Iris pigment epithelial cell (primary cell): Measurements from ENCODE around the gene SRY.
"Not testable (repeated sequence)": the region's sequence is repeated elsewhere in the genome, so short reads cannot be mapped to it uniquely, and the experiment has no call there.

Source experiments
- DNase-seq: peaks from one replicate; pipeline ENCODE4 v3.0.0-alpha.2; 2011; ENCODE audit warnings: low read depth

Gene SRY

DNA sequence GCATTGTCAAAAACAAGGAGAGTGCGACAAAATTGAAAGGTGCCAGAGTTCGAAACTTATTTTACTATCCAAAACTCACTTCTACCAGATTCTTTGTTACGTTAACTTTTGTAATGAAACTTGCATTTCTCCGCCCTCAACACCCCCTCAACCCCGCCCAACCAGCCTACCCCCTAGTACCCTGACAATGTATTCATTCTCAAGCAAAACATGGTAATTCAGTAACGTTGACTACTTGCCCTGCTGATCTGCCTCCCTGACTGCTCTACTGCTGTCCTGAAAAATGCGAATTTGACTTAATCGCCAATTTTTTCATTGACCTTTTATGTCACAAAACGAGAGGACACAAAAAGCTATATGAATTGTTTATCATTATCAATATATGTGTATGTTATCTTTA lies at the start of gene SRY:
TSS of gene SRY (minus strand) at position 83 of the 400 bp plus-strand sequence. CDS start at position 4, 79 bp downstream.
- no peak for DNase-seq

DNA sequence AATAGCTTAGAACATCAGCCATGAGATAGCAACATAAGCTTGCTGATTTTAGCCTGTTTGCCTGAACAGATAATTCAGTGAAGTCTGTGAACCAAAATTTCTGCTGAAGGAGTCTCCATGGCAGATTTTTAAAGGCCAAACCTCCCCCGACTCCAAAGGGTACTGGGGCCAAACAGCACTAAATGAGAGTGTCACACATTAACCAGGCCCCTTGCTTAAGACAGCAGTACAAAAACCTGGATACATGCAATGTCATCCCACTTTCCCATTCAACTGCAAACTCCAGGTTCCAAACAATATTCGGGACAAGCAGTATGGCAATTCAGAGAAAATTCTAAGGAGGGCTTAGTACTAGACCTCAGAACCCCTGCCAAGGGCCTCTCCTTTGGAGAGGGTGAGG lies 49.6 kb upstream of the SRY start:
- DNase-seq, result no peak

DNA sequence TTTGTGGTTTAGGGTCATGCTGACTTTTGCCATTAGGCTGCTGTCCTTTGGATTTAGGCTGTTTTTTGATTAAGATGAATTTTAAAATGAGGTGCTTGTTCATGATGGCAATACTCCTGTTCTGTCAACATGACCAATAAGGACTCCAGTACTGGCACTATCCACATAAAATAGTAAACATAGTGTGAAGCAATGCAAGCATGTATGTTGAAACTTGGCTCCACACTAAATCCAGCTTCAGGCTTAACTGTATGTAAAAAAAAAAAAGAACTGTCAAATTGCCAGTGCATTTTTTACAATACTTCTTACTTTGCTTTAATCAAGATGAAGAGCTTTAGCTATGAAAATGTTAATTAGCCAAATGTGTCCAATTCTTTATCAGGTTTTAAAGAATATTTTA lies 47.7 kb upstream of the SRY start:
- DNase-seq, result no peak

DNA sequence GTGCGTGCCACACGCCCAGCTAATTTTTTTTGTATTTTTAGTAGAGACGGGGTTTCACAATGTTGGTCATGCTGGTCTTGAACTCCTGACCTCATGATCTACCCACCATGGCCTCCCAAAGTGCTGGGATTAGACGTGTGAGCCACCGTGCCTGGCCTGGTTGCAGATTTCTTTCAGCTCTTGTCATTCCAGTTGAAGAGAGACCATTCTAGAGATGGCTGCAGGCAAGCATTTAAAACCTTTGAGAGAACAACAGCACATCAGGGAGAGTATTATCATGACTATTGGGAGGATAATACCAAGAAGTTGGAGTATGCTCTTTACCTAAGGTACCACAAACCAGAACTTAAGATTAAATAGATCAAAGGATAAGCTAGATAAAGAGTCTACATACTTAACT lies 41.0 kb upstream of the SRY start:
- DNase-seq, result no peak

DNA sequence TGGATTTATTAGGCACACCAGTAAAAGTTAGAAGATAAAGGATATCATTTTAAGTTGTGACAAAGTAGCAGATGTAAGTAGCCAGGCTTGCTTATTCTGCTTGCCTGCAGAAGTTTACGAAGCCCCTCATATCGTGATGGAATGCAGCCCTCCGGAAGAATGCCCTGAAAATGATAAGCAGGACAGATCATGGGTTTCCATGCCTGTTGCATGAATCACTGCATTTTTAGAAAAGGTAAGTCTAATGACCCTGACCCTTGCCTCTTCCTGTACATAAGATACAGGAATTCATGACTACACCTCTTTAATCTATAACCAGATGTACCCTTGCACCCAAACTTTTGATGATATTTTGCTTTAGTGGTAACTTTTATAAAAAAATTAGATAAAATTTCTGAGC lies 37.0 kb upstream of the SRY start:
- DNase-seq, result no peak

DNA sequence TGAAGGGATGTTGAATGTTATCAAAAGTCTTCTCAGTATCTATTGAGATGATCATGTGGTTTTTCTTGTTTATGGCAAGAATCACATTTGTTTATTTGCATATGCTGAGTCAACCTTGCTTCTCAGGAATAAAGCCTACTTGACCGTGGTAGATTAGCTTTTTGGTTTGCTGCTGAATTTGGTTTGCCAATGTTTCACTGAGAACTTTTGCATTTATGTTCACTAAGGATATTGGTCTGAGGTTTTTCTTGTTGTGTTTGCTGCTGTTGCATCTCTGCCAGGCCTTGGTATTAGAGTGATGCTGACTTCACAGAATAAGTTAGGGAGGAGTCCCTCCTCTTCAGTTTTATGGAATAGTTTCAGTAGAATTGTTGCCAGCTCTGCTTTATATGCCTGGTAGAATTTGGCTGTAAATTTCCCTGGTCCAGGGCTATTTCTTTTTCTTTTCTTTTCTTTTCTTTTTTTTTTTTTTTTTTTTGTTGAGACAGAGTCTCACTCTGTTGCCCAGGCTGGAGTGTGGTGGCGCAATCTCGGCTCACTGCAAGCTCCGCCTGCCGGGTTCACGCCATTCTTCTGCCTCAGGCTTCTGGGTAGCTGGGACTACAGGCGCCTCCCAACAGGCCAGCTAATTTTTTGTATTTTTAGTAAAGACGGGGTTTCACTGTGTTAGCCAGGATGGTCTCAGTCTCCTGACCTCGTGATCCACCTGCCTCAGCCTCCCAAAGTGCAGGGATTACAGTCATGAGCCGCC lies 29.8 kb upstream of the SRY start:
- not testable (repeated sequence) for DNase-seq

DNA sequence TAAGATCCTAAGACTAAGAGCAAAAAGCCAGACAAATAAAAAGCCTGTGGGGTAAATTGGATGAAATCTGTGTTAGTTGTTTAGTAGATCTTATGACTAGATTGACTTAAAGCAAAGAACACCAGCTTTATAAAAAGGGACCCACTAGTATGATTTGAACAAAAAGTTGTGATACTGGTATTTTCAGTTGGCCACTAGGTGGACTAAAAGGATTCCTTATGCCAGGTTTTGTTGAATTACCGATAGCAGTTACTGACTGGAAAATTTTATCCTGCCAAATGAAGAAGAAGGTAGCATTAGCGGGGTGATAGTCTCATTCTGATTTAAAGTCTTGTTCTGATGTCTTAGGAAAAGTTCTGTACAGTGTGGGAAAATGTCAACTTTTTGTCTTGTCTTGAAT lies 12.8 kb upstream of the SRY start:
- no peak for DNase-seq

DNA sequence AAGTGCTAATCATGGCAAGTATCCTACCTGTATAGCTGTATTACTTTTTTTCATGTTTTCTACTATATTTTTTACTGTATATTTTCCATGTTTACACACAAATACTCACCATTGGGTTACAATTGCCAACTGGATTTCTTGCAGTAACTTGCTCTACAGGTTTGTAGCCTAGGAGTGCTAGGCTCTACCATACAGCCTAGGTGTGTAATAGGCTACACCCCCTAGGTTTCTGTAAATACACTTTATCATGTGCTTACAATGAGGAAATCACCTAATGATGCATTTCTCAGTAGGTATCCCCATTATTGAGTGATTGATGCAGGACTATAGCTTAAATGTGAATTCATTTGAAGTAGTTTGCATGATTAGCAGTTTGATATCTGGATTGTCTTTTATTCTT lies 10.5 kb upstream of the SRY start:
- DNase-seq, result no peak

DNA sequence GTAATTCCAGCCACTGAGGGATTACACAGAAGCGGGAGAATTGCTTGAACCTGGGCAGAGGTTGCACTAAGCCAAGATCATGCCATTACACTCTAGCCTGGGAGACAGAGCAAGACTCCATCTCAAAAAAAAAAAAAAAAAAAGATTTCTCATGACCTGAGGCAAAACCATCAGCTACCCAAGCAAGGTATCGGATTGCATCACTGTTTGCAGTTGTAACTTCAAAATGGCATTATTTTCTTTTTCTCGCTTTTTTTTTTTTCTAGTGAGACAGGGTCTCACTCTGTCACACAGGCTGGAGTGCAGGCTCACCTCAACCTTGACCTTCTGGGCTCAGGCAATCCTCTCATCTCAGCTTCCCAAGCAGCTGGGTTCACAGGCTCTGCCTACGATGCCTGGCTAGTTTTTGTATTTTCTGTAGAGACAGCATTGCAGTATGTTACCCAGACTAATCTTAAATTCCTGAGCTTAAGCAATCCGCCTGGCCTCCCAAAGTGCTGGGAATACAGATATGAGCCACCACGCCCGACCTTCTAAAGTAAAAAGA lies 9.6 kb upstream of the SRY start:
- DNase-seq, result no peak

DNA sequence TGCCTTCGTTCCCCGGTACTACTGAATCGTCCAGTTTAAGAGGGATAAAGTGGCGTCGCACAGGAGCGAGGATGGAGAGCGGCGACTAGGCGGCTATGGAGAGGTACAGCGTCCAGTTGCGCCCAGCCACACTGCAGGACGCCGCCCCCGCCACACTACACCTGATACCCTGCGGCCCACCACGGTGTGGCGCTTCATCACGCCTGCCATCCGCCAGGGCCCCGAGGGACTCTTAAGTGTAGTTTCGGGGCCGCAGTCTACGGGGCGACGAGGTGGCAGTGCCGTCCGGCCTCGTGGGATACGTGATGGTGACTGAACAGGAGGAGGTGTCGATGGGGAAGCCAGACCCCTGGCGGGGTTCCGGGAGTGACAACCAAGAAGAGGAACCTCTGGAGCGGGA lies 2.3 kb upstream of the SRY start:
- no peak for DNase-seq

DNA sequence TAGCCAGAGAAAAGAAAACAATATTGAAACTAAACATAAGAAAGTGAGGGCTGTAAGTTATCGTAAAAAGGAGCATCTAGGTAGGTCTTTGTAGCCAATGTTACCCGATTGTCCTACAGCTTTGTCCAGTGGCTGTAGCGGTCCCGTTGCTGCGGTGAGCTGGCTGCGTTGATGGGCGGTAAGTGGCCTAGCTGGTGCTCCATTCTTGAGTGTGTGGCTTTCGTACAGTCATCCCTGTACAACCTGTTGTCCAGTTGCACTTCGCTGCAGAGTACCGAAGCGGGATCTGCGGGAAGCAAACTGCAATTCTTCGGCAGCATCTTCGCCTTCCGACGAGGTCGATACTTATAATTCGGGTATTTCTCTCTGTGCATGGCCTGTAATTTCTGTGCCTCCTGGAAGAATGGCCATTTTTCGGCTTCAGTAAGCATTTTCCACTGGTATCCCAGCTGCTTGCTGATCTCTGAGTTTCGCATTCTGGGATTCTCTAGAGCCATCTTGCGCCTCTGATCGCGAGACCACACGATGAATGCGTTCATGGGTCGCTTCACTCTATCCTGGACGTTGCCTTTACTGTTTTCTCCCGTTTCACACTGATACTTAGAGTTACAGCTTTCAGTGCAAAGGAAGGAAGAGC lies 488 bp downstream of the SRY start:
- no peak for DNase-seq
